ENCODE results near the gene CALML4. TPM values are rescaled to one million over a fixed set of nuclear protein-coding genes. Genes with fewer than 3 reads are reported as not detected.

The CALML4 gene
- total RNA-seq, 1 experiment from 2014 or later = 7.0 TPM

DNA sequence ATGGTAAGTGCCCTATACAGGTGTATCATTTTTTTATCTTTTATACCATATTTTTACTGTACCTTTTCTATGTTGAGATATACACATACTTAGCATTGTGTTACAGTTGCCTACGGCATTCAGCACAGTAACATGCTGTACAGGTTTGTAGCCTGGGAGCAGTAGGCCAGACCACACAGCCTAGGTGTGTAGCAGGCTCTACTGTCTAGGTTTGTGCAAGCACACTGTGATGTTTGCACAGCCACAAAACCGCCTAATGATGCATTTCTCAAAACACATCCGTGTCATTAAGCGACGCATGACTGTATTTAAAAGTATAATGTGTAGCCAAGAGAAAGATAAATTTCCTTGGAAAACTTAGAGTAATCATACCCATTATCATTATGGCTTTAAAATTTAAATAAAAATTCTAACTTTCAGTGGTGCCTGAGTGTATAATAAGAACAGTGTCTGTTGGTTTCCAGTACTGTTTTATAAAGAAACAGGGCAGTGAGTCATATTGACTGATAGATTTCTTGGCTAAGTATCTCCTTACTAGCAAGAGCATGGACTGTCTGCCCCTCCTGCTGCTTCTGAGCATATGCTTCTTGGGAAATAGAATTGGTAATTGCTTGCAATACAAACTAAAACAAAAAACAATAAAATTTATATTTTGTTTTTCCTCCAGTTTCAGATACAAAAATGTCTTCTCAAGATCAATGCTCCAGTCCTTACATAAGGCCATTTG lies 18.3 kb downstream of the CALML4 start:
- Histone ChIP-seq H3K9me3 (ENCODE audit: low read length) (no peaks in the 10 kb centered on the region), H3K27ac (ENCODE audit: low read length) (no peak overlapping the region; the same call in 1 of the 2 replicates), H2AFZ (ENCODE audit: low read length) (no peak overlapping the region), H4K20me1 (ENCODE audit: insufficient read depth, low read depth, low read length) (no peaks in the 10 kb centered on the region), H3K4me3 (ENCODE audit: low read length) (no peak overlapping the region), H3K4me1 (ENCODE audit: low read length) (peaks cover 23% of the 10 kb centered on the region), H3K9ac (ENCODE audit: low read length) (no peak overlapping the region), H3K9me2 (replicated peaks; ENCODE audit: insufficient read depth, low read length) (no peaks in the 10 kb centered on the region), H3K36me3 (ENCODE audit: insufficient read depth, low read length) (peaks cover 53% of the 10 kb centered on the region), H3K79me2 (ENCODE audit: low read length) (0 out of 2 replicates have a peak, but pooled peaks cover 4% of the 10 kb centered on the region), H3K4me2 (ENCODE audit: low read depth, low read length, poor library complexity, severe bottlenecking) (no peak overlapping the region), H3K27me3 (ENCODE audit: low read length) (no peaks in the 10 kb centered on the region)
- DNase-seq = no peak

- H4K20me1 ChIP-seq (ENCODE audit: insufficient read depth, low read depth, low read length) = no peaks in the 10 kb centered on the region
Observed at GRCh38 chr15:68184616-68185480, 20.3 kb downstream of the CALML4 start.

DNA sequence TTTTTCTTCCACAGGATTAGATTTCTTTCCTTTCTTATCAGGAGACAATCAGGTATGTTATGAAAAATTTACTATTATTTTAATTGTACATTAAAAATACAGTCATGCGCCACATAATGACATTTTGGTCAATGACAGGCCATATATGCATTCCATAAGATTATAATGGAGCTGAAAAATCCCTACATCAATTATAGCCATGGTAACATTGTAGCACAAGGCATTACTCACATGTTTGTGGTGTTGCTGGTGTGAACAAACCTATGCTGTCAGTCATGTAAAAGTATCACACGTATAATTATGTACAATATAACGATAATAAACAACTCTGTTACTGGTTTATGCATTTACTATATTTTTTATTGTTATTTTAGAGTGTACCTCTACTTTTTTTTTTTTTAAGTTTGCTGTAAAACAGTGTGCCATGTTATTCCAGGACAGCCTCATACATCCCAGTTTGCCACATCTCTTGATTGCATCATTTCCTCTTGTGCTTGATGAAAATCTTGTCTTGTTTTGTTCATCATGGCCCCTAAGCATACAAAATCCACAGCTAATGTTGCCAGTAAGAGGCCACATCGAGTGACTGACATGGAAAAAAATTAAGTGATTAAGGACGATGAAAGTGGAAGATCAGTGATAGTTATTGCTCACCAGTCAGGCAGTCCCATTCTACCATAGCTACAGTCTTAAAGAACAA lies 21.4 kb downstream of the CALML4 start:
- Histone ChIP-seq H3K4me3 (ENCODE audit: low read length) (no peak overlapping the region), H3K9me2 (replicated peaks; ENCODE audit: insufficient read depth, low read length) (no peaks in the 10 kb centered on the region), H3K4me2 (ENCODE audit: low read depth, low read length, poor library complexity, severe bottlenecking) (no peak overlapping the region), H3K9ac (ENCODE audit: low read length) (no peak overlapping the region), H2AFZ (ENCODE audit: low read length) (no peak overlapping the region), H3K9me3 (ENCODE audit: low read length) (no peaks in the 10 kb centered on the region), H3K27ac (ENCODE audit: low read length) (no peak overlapping the region), H4K20me1 (ENCODE audit: insufficient read depth, low read depth, low read length) (no peaks in the 10 kb centered on the region), H3K79me2 (ENCODE audit: low read length) (0 out of 2 replicates have a peak, but pooled peaks cover 4% of the 10 kb centered on the region), H3K36me3 (ENCODE audit: insufficient read depth, low read length) (peaks cover 46% of the 10 kb centered on the region), H3K4me1 (ENCODE audit: low read length) (peaks cover 19% of the 10 kb centered on the region), H3K27me3 (ENCODE audit: low read length) (no peaks in the 10 kb centered on the region)
- no peak for DNase-seq

More at GRCh38 chr15:68184616-68185480, 20.3 kb downstream of the CALML4 start:
- 0 out of 2 replicates have a peak, but pooled peaks cover 4% of the 10 kb centered on the region for H3K79me2 ChIP-seq (ENCODE audit: low read length)
- H3K9me2 ChIP-seq (replicated peaks; ENCODE audit: insufficient read depth, low read length) = no peaks in the 10 kb centered on the region
- H2AFZ ChIP-seq (ENCODE audit: low read length) = no peak overlapping the region
- H3K4me2 ChIP-seq (ENCODE audit: low read depth, low read length, poor library complexity, severe bottlenecking) = no peak overlapping the region
- peaks cover 49% of the 10 kb centered on the region for H3K36me3 ChIP-seq (ENCODE audit: insufficient read depth, low read length)
- no peak overlapping the region for H3K4me3 ChIP-seq (ENCODE audit: low read length)
- no peaks in the 10 kb centered on the region for H3K9me3 ChIP-seq (ENCODE audit: low read length)
- H3K9ac ChIP-seq (ENCODE audit: low read length) = no peak overlapping the region
- no peak for DNase-seq
- H3K4me1 ChIP-seq (ENCODE audit: low read length) = peaks cover 23% of the 10 kb centered on the region
- no peaks in the 10 kb centered on the region for H3K27me3 ChIP-seq (ENCODE audit: low read length)
- no peak overlapping the region for H3K27ac ChIP-seq (ENCODE audit: low read length)

- Histone ChIP-seq H3K4me3 (ENCODE audit: low read length) (no peak overlapping the region), H3K79me2 (ENCODE audit: low read length) (peaks cover 1% of the 10 kb centered on the region; the same call in 1 of the 2 replicates), H3K9ac (ENCODE audit: low read length) (no peak overlapping the region), H3K4me2 (ENCODE audit: low read depth, low read length, poor library complexity, severe bottlenecking) (no peak overlapping the region), H3K9me3 (ENCODE audit: low read length) (no peaks in the 10 kb centered on the region), H3K36me3 (ENCODE audit: insufficient read depth, low read length) (peaks cover 38% of the 10 kb centered on the region; the same call in 1 of the 2 replicates), H3K4me1 (ENCODE audit: low read length) (no peaks in the 10 kb centered on the region), H2AFZ (ENCODE audit: low read length) (no peak overlapping the region), H4K20me1 (ENCODE audit: insufficient read depth, low read depth, low read length) (no peaks in the 10 kb centered on the region), H3K27me3 (ENCODE audit: low read length) (no peaks in the 10 kb centered on the region), H3K9me2 (replicated peaks; ENCODE audit: insufficient read depth, low read length) (no peaks in the 10 kb centered on the region), H3K27ac (ENCODE audit: low read length) (no peak overlapping the region)
- DNase-seq = no peak
Observed at GRCh38 chr15:68177742-68178141, 27.4 kb downstream of the CALML4 start.

DNA sequence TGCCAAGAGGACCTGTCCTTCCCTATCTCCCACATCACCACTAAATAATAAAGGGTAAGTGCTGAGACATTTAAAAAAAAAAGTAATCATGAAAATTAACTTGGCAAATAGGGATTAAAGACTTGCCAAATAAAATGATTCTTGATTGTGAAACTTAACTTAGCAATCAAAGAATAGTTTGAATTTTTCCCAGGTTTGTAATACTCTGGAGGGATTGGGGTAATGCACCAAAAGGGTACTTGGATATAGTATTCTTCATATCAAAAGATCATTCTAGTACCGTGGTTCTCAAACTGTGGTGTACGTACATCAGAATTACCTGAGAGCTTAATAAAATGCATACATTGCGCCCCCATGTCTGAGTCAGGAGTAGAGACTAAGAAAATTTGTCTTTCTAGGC lies 28.5 kb downstream of the CALML4 start:
- no peak overlapping the region for H3K27ac ChIP-seq (ENCODE audit: low read length)
- DNase-seq = no peak
- H3K4me1 ChIP-seq (ENCODE audit: low read length) = no peaks in the 10 kb centered on the region
- peaks cover 36% of the 10 kb centered on the region; the same call in 1 of the 2 replicates for H3K36me3 ChIP-seq (ENCODE audit: insufficient read depth, low read length)
- no peak overlapping the region for H3K9ac ChIP-seq (ENCODE audit: low read length)
- H3K79me2 ChIP-seq (ENCODE audit: low read length) = peaks cover 5% of the 10 kb centered on the region; the same call in 1 of the 2 replicates
- H3K27me3 ChIP-seq (ENCODE audit: low read length) = no peaks in the 10 kb centered on the region
- H3K4me3 ChIP-seq (ENCODE audit: low read length) = no peak overlapping the region
- H2AFZ ChIP-seq (ENCODE audit: low read length) = no peak overlapping the region
- H3K9me3 ChIP-seq (ENCODE audit: low read length) = no peaks in the 10 kb centered on the region
- H3K9me2 ChIP-seq (replicated peaks; ENCODE audit: insufficient read depth, low read length) = no peaks in the 10 kb centered on the region
- no peaks in the 10 kb centered on the region for H4K20me1 ChIP-seq (ENCODE audit: insufficient read depth, low read depth, low read length)
- H3K4me2 ChIP-seq (ENCODE audit: low read depth, low read length, poor library complexity, severe bottlenecking) = no peak overlapping the region

DNA sequence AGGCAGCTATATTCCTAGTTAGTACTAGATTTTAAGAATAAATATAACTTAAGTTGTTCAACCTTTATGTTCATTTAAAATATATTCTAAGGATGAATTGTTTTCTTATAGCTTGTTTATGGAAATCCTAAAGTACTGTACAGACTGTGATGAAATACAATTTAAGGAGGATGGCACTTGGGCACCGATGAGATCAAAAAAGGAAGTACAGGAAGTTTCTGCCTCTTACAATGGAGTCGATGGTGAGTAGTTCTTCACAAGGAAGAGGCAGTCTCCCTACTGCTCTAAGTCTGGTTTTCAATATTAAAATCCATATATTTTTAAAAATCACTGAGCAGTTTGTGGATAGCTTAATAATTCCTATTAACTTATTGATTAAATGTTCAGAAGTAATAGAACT lies 29.6 kb downstream of the CALML4 start:
- H4K20me1 ChIP-seq (ENCODE audit: insufficient read depth, low read depth, low read length) = no peaks in the 10 kb centered on the region
- peaks cover 9% of the 10 kb centered on the region; the same call in 1 of the 2 replicates for H3K79me2 ChIP-seq (ENCODE audit: low read length)
- H3K4me1 ChIP-seq (ENCODE audit: low read length) = no peaks in the 10 kb centered on the region
- H3K4me3 ChIP-seq (ENCODE audit: low read length) = no peak overlapping the region
- no peak for DNase-seq
- no peak overlapping the region for H3K27ac ChIP-seq (ENCODE audit: low read length)
- H3K27me3 ChIP-seq (ENCODE audit: low read length) = no peaks in the 10 kb centered on the region
- no peaks in the 10 kb centered on the region for H3K9me3 ChIP-seq (ENCODE audit: low read length)
- no peak overlapping the region for H3K9ac ChIP-seq (ENCODE audit: low read length)
- no peaks in the 10 kb centered on the region for H3K9me2 ChIP-seq (replicated peaks; ENCODE audit: insufficient read depth, low read length)
- peaks cover 30% of the 10 kb centered on the region; the same call in 1 of the 2 replicates for H3K36me3 ChIP-seq (ENCODE audit: insufficient read depth, low read length)
- no peak overlapping the region for H2AFZ ChIP-seq (ENCODE audit: low read length)
- no peak overlapping the region for H3K4me2 ChIP-seq (ENCODE audit: low read depth, low read length, poor library complexity, severe bottlenecking)

DNA sequence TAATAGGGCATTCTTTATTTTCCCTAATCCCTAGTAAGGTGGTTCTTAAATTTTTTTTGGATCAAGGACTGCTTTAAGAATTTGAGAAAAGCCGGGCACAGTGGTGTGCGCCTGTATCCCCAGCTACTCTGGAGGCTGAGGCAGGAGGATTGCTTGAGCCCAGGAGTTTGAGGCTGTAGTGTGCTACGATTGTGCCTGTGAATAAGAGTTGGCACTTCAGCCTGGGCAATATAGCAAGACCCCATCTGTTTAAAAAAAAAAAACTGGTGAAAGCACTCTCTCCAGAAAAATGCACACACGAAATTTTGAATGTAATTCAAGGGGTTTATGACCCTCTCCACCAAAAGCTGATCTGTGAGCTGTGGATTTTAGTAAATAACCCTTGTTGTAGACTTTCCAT lies 32.0 kb downstream of the CALML4 start:
- no peaks in the 10 kb centered on the region for H3K4me1 ChIP-seq (ENCODE audit: low read length)
- no peak overlapping the region for H3K4me3 ChIP-seq (ENCODE audit: low read length)
- H3K4me2 ChIP-seq (ENCODE audit: low read depth, low read length, poor library complexity, severe bottlenecking) = no peak overlapping the region
- H3K36me3 ChIP-seq (ENCODE audit: insufficient read depth, low read length) = peaks cover 22% of the 10 kb centered on the region; the same call in 1 of the 2 replicates
- no peak overlapping the region for H3K27ac ChIP-seq (ENCODE audit: low read length)
- H3K9me2 ChIP-seq (replicated peaks; ENCODE audit: insufficient read depth, low read length) = no peaks in the 10 kb centered on the region
- H3K9me3 ChIP-seq (ENCODE audit: low read length) = no peaks in the 10 kb centered on the region
- no peak overlapping the region for H3K9ac ChIP-seq (ENCODE audit: low read length)
- H2AFZ ChIP-seq (ENCODE audit: low read length) = no peak overlapping the region
- no peaks in the 10 kb centered on the region for H4K20me1 ChIP-seq (ENCODE audit: insufficient read depth, low read depth, low read length)
- no peaks in the 10 kb centered on the region for H3K27me3 ChIP-seq (ENCODE audit: low read length)
- H3K79me2 ChIP-seq (ENCODE audit: low read length) = peaks cover 13% of the 10 kb centered on the region
- no peak for DNase-seq

Data from Karpas-422 (cell line).